OCI-LY1 (cell line): ENCODE results near the gene SLC12A6.

Experiments
- CTCF ChIP-seq: fragments of 200-600 bp; sonication (generic), shearing (Covaris generic); IDR thresholded peaks from 2 replicates; pipeline ENCODE4 v1.5.1; 2017; ENCODE audit warnings: mild to moderate bottlenecking, antibody characterized with exemption, low read length, moderate library complexity, mixed read lengths
- EZH2 ChIP-seq: fragments of 200-600 bp; sonication (generic), shearing (Covaris generic); IDR thresholded peaks from 2 replicates; pipeline ENCODE4 v1.8.0; 2017; ENCODE audit warnings: borderline replicate concordance, mixed run types, mild to moderate bottlenecking, antibody characterized with exemption, low read length, moderate library complexity, mixed read lengths

DNA sequence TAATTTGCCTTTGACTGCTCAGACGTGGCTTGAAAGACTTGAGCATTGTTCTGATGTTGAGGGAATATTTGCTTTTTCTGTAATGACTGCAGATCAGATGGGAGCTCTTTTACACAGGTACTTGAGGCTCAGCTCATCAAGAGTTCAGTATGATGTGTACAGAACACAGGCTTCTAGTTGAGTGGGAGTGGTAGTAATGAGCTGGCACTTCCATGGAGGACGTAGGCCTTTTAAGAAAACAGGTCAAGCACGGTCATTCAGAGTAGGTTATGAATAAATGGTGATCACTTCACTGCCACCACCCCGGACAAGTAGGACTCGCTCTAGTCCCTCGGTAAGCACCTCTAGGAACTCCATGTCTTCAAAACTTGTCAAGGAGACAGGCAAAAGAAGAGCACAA, 104.0 kb downstream of the SLC12A6 start:
- TF ChIP-seq CTCF, result no peak
- TF ChIP-seq EZH2, result no peak
